Amygdala (tissue), 56 donors: Measurements from ENCODE around the gene RSPH3.
"Not testable (repeated sequence)": the region's sequence is repeated elsewhere in the genome, so short reads cannot be mapped to it uniquely, and the experiment has no call there.

Experiments used
- DNase-seq, 56 donors: peaks; one replicate each; lab custom pipeline; 2025; lab: John Stamatoyannopoulos, UW

RSPH3 gene

DNA sequence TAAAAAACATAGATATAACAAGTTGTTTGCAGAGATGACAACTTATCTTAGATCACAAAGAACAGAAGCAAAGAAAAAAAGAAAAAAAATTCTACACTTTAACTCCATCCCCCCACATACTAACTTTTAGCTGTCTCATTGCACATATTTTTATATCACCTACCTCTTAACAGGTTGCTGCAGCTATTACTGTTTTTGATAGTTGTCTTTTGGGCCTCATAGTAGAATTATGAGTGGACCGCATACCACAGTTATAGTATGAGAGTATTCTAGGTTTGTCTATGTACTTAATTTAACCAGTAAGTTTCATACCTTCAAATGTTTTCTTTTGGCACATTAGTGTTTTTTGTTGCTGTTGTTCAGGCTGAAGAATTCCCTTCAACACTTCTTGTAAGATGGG lies 12.3 kb downstream of the RSPH3 start:
- DNase-seq = no peak

DNA sequence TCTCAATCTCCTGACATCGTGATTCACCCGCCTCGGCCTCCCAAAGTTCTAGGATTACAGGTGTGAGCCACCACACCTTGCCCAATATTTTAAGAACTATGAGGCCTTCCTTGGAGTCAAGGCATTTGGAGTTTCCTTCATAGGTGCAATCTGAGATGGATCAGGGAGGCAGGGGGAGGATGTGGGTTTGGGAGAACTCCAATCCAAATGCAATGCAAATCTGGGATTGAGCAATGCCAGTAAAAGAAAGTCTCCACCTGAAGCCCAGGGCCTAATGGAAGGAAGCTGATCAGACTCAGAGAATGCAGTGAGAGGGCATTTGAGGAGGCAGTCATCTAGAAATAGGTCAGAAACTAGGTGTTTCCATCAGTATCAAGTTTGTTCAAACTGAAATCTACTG lies 21.2 kb downstream of the RSPH3 start:
- no peak for DNase-seq

DNA sequence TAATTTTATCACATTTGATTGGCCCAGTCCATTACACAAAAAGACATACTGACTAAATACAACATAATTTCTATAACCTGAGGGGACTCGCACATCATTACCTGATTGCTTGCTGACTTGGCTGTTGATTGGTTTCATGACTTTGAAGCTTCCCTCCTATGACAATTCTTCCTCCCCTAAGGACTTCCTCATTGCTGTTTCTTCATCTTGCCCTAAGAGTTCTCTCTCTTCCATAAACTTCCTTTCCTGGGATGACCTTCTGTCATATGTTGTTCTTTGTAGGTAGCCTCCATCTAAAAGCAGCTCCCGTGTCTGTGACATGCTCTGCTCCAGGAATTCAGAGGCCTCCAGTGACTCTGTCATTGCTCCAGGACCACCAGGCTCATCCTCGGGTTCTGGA lies 22.6 kb downstream of the RSPH3 start:
- DNase-seq = no peak

DNA sequence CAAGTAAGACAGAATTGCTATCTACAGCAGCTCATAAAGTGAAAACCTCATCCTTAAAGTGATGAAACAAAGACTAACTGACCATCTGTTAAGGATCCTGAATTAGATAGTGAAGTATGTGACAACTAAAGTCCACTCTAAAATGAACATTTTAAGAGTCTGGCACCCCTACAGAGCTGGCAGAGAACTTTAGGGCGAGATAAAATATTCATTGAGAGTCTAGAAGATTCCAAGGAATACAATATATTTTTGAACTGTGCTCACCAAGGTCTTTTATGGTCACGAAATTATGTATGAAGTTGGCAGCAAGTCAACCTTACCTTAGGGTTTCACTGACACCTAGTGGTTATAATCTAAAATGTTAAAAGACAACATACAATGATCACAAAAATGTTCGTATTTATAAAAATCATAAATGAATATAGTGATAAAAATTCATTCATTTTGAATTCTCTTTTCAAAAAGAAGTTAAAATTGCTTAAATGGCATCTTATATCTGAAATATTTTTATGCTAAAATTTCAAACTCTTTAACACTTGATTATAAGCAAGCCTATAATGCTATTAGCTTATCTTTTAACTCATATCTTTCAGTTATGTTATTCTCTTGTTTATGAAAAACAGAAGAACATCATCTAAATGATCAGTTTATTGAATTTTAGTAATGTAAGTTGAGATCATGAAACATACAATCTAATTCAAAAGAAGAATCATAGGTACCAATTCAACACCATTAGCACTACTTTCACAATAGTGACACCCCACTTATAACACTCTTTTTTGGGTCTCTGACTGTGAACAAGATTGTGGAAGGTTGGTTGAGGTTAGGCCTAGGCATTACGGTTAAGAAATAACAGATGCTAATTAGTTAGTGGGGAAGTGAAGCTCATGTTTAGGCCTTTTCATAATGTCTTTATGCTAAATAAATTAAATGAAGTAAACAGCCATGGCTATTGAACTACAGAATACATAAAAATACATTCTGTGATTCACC lies 27.5 kb downstream of the RSPH3 start:
- DNase-seq = no peak

DNA sequence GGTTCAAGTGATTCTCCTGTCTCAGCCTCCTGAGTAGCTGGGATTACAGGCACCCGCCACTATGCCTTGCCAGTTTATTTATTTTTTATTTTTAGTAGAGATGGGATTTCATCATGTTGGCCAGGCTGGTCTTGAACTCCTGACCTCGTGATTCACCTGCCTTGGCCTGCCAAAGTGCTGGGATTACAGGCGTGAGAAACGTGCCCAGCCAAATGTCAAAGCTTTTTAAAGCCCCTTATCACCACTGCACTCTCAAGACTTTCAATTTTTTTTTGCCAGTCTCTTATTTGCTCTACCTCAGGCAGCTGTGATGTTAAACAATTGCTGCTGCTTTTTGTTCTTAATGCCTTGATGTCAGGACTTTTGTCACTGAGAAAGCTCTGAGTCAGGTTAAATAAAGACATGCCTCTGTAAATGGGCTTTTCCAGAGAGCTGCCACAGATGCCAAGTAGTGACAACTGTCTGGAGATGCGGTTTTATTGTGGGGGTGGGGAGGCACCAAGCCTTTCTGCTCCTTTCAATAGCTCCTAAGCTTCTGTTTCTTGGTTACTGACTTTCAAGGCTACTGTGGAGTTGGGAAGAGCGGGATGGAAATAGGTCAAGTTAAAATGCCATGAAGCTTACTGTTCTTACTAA lies 29.2 kb downstream of the RSPH3 start:
- peak in 2 of 56 donors; percentile 3 to 6 for DNase-seq

DNA sequence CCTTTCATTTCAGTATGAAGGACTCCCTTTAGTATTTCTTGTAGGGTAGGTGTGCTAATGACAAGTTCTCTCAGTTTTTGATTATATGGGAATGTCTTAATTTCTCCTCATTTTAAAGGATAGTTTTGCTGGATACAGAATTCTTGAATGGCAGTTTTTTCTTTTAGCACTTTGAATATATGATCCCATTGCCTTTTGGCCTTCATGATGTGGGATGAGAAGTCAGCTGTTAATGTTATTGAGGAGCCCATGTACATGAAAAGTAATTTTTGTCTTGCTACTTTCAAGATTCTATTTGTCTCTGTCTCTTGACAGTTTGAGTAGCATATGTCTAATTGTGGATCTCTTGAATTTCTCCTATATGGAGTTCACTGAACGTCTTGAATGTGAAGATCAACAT lies 30.9 kb downstream of the RSPH3 start:
- DNase-seq = no peak

DNA sequence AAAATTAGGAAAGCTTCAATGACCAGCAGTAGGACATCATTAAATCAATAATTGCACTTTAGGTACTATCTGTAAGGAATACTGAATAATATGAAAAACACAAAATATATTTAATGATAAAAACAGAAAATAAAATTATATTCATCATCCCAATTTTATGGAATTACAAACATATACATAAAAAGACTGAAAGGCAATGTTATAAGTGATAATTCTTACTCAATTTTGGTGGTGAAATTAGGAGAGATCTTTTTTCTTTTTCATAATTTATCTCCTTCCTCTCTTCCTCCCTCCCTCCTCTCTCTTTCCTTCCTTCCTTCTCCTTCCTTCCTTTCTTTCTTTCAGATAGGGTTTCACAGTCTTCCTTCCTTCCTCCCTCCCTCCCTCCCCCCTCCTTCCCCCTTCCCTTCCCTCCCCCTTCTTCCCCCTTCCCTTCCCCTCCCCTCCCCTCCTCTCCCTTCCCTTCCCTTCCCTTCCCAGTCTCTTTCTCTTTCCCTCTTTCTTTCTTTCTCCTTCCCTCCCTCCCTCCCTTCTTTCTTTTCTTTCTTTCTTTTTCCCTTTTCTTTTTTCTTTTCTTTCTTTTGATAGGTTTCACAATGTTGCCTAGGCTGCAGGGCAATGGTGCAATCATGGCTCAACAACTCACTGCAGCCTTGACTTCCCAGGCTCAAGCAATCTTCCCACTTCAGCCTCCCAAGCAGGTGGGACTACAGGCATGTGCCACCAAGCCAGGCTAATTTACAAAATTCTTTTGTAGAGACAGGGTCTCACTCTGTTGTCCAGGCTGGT lies 36.8 kb downstream of the RSPH3 start:
- DNase-seq = no peak

DNA sequence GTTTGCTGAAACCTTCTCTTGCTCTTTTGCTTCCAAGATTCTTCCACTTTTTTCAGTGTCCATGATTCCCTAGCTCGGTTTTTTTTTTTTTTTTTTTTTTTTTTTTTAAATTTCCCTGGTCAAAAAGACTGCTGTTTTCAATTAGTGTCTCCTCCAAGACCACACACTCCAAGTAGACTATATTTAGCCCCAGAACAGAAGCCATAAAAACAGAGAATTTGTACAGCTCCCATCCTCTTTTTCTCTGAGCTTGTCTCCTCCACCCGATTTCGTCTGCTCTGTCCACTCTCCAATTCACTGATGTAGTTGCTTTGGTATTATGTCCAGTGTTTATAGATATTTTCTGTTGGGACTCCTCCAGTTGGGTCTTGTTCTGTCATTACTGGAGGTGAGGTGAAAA lies 37.6 kb downstream of the RSPH3 start:
- no peak for DNase-seq

DNA sequence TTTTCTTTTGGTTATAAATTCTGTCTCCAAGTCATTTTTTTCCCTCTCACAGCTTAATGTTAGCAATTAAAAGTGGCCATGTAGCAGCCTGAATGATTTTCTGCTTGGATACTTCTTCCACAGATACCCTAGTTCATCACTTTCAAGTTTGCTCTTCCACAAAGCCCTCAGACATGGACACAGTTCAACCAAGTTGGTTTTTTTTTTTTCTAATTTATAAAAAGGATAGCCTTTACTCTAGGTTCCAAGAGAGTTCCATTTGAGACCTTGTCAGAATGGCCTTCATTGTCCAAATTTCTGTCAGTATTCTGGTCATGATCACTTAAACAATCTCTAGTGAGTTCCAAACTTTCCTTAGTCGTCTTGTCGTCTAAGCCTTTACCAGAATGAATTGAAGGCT lies 40.0 kb downstream of the RSPH3 start:
- no peak for DNase-seq

DNA sequence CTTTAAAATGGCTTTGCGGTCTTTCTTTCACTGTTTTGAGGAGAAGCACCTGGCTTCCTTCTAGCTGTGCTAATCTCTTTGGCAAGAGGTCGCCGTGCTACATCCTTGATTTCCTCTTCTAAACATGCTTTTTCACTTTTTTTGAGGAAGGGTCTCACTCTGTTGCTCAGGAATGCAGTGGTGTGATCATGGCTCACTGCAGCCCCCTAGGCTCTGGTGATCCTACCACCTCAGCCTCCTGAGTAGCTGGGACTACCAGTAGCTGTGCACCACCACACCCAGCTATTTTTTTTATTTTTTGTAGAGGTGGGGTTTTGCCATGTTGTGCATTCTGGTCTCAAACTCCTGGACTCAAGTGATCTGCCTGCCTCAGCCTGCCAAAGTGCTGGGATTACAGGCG lies 40.5 kb downstream of the RSPH3 start:
- no peak for DNase-seq

DNA sequence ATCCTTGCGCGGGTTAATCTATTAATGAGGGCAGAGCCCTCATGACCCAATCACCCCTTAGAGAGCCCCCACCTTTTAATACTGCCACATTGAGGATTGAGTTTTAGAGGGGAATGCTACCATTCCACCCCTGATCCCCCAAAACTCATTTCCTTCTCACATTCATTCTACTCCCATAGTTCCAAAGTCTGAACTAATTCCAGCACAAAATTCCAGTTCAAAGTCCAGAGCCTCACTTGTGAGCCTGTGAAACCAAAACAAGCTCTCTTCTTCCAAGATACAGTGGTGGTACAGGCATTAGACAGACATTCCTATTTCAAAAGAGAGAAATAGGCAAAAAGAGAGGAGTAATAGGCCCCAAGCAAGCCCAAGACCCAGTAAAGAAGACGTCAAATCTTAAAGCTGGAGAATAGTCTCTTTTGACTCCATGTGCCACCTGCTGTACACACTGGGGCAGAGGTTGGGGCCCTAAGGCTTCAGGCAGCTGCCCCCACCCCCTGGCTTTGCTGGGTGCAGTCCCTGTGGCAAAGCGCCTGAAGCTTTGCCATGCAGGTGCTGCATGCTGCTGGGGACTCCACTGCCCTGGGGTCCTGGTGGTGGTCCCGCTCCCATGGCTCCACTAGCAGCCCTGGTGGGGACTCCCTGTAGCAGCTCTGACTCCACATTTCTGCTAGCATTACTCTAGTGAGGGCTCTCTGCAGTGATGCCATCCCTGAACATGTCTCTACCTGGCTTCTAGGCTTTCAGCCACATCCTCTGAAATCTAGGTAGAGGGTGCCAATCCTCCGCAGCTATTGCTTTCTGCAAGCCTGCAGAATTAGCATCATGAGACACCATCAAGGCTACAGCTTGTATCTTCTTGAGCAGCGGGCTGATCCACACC lies 41.3 kb downstream of the RSPH3 start:
- DNase-seq = no peak

DNA sequence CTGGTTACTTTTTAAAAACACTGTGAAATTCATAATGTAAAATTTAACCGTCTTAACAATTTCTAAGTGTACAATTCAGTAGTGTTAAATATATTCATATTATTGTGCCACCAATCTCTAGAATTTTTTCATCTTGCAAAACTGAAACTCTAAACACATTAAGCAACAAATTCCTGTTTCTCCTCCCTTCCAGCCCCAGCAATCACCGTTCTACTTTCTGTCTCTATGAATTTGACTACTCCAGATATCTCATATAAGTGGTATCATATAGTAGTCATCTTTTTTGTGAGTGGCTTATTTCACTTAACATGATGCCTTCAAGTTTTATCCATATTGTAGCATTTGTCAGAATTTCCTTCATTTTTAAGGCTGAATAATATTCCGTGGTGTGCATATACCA lies 44.7 kb downstream of the RSPH3 start:
- DNase-seq = no peak

DNA sequence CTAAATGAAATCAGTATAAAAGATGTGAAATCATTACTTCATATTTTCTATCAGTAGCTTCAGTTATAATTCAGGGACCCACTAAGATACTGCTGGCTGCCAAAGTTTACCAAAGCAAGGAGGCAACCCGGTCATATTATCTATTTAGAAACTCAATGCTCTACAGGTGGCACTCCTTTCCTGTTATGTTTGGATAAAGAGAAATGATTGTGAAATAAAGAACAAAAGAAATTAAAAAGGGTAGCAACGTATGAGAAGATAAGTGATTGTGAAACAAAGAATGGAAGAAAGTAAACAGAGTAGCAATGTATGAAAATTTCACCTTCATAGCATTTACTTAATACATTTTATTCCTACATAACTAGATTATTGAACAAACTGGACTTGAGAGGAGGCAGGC lies 45.2 kb downstream of the RSPH3 start:
- DNase-seq = no peak

DNA sequence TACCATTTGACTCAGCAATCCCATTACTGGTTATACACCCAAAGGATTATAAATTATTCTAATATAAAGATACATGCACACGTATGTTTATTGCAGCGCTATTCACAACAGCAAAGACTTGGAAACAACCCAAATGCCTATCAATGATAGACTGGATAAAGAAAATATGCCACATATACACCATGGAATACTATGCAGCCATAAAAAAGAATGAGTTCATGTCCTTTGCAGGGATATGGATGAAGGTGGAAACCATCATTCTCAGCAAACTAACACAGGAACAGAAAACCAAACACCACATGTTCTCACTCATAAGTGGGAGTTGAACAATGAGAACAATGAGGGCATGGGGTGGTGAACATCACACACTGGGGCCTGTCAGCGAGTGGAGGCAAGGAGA lies 48.0 kb downstream of the RSPH3 start:
- not testable (repeated sequence) for DNase-seq

DNA sequence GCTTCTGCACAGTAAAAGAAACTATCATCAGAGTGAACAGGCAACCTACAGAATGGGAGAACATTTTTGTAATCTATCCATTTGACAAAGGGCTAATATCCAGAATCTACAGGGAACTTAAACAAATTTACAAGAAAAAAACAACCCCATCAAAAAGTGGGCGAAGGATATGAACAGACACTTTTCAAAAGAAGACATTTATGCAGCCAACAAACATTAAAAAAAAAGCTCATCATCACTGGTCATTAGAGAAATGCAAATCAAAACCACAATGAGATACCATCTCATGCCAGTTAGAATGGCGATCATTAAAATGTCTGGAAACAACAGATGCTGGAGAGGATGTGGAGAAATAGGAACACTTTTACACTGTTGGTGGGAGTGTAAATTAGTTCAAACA lies 48.4 kb downstream of the RSPH3 start:
- DNase-seq = not testable (repeated sequence)

DNA sequence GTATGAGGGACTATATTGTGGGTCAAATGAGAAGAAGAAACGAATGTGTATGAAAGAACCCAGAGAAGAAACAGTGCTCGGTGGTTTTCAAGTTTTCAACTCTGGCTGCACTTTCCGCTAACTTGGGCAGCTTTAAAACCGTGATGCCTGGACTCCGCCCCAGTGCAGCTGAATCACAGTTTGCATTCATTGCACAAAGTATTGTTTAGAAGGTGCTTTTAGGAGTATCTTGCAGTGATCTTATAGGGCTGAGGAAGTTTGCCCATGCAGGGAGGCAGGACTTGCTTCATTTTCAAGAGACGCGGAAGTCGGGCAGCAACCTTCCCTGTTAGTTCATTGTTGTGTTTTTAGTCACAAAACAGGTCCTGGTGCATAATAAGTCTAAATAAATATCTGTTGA lies 52.7 kb downstream of the RSPH3 start:
- DNase-seq = no peak

DNA sequence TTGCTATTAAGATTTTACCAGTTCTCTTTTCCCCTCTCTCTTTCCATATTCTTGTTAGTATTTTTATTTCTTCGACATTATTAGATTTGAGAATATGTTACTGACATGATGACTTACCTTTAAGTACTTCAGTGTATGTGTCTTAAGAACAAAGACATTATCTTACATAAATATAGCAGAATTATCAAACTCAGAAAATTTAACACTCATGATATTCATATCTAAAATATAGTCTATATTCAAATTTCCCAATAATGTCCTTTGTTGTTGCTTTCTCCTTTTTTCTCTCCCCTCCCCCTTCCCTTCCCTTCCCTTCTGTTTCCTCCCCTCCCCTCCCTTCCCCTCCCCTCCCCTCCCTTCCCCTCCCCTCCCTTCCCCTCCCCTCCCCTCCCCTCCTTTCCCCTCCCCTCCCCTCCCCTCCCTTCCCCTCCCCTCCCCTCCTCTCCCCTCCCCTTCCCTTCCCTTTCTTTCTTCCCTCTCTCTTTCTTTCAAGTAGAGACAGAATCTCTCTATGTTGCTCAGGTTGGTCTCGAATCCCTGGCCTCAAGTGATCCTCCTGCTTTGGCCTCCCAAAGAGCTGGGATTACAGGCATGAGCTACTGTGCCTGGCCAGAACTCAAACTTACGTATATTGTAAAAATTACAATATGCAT lies 56.5 kb downstream of the RSPH3 start:
- DNase-seq = no peak

DNA sequence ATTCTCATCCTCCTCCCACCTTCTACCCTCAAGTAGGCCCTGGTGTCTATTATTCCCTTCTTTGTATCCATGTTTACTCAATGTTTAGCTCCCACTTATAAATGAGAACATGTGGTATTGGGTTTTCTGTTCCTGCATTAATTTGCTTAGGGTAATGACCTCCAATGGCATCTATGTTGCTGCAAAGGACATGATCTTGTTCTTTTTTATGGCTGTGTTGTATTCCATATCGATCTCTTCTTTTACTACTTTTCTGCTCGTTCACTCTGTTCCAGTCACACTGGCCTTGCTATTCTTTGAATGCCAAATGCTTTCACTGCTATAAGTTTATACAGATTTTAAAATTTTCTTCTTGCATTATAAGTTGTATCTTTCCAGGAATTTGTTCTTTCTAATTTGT lies 57.7 kb downstream of the RSPH3 start:
- no peak for DNase-seq

DNA sequence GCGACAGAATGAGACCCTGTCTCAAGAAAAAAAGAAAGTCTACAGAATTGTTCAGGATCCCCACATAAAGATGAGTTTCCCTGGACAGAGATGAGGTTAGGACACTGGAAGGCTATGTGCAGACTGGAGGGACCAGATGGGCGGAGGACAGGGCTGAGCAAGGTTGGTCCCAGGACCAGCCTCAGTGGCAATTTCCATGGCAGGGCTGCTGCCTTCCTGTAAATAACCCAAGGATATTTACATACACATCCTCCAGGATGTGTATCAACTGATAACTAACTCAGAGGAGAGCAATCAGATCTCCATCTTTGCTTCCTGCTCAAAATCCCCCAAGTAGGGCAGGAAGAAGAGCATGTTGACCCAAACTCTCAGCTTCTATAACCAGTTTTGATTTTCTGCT lies 58.8 kb downstream of the RSPH3 start:
- no peak for DNase-seq
